HT-29 (cell line): ENCODE measurements around the gene AJM1. TPM values are rescaled to one million over a fixed set of nuclear protein-coding genes. Genes with fewer than 3 reads are reported as not detected.
"Not testable (repeated sequence)": the region's sequence is repeated elsewhere in the genome, so short reads cannot be mapped to it uniquely, and the experiment has no call there.

Experiments used
- DNase-seq: peaks from one replicate; pipeline ENCODE4 v3.0.0-alpha.2; 2015; ENCODE audit warnings: low spot score
- total RNA-seq: library from RNA; depleted of rRNA; stranded (reverse); fragments of >200 nt; shearing (Covaris generic); gene quantifications from 2 replicates; pipeline ENCODE4 v1.2.3, GENCODE V29; 2014; rRNA removed

AJM1 gene
- 9.0 and 9.4 TPM in 2 replicates for total RNA-seq

DNA sequence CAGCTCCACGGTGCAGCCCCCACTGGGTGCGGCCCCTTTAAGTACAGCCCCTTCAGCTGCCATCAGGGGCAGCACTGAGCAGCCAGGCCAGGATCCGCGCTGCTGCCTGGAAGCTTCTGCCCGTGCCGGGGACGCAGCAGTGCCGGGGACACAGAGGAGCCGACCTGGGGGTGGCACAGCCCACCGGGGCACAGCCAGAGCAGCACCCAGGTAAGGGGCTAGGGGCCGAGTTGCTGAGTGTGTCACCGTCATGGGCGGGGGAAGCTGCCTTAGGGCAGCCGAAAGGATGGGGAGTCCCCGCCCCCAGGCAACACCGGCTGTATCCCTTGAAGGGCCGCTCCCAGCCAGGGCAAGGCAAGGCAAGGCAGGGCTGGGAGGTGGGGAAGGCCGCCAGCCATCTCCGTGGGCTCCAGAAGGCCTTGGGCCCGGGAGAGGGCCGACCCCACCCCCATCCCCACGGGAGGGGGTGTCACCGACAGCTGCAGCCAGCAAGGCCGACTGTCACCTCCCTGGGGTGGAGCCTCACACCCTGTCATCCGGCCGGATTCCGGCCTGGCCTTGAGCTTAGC is at the start of gene AJM1:
TSS of gene AJM1 (plus strand) at position 99 of the 569 bp plus-strand sequence. CDS start 1,937 bp downstream, outside the sequence.
- peak; percentile 86 for DNase-seq

DNA sequence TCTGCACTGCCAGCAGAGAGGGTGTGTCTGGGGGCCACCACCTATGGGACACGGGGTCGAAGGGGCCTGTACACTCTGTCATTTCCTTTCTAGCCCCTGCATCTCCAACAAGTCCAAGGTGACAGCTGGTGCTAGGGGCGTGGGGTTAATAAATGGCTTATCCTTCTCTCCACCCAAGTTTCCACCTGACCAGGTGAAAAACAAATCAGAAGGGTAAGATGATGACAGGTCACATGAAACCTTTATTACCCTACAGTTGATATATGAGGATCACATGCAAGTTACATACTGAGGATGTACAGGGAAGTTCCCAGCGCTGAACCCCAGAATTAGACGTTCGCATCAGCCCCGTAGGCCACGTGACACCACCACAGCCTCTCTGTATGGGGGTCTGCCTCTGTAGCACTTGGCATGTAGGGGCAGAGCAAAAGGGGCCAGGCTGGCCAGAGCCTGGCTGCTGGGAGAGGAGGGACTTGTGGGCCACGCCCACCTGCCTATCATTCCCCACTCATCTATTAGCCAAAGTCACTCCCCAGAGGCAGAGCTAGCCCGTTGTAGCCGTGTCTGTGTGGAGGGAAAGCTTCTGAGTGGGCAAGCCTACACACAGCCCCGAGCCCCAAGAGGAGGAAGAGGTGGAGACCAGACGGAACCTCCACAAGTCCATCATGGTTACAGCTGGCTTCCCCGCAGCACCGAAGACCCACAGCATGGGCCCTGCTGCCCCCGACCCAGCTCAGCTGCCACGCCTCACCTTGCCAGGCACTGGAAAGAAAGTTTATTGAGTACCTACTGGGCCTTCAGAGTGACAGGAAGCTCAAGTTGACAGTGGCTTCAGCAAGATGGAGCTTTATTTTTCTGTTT is 49.0 kb upstream of the AJM1 start:
- DNase-seq: no peak

DNA sequence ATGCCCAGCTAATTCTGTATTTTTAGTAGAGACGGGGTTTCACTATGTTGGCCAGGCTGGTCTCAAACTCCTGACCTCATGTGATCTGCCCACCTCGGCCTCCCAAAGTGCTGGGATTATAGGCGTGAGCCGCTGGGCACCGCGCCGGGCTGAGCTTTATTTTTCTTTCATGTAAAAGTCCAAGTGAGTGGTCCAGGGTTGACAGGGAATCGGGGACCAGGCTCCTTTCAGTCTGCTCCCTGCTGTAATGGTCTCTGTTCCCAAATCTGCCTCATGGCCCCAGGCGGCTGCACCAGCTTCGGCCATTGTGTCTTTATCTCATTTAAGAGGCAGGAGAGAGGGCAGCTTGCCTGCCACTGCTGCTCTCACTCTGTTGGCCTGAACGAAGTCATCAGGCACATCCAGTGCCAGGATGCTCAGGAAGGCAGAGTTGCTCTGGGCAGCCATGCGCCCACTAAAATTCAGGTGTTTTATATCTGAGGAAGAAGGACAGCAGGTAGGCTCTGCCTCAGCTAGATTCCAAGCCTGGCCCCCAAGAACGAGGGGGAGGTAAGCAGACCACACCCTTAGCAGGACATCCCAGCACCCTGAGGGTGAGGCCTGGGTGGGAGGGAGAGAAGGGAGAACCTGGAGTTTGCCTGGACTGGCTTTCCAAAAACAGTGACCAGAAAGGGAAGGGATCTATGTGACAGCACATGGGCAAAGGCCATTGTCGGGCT is 47.8 kb upstream of the AJM1 start:
- DNase-seq: no peak

DNA sequence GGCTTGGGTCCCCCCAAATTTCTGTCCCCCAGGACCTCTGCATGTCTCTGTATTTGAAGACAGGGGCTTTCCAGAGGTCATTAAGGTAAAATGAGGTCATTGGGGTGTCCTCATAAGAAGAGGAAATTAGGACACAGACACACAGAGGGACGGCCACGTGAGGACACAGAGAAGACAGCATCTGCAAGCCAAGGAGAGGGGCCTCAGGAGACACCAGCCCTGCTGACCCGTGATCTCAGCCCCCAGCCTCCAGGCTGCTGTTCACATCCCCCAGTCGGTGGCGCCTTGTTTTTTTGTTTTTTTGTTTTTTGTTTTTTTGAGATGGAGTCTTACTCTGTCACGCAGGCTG is 47.3 kb upstream of the AJM1 start:
- DNase-seq: no peak

DNA sequence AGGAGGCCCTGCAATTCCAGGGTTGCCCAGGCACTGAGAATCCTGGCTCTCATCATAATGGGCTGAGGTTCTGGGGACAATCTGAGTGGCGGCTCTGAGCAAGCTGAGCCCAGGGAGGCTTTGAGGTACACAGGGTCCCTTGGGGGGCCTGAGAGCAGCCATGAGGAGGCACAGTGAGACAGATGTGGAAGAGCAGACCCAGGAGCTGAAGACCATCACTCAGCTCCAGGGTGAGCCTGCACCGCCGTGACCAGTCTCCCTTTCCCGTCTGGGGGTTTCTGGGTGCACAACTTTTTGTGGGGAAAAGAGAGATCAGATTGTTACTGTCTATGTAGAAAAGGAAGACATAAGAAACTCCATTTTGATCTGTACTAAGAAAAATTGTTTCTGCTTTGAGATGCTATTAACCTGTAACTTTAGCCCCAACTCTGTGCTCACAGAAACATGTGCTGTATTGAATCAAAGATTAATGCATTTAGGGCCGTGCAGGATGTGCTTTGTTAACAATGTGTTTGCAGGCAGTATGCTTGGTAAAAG is 46.0 kb upstream of the AJM1 start, which contains the start of gene CCDC183:
TSS of gene CCDC183 (plus strand) at position 101 of the 537 bp plus-strand sequence. CDS start at position 161, 60 bp downstream.
- peak; percentile 27 for DNase-seq

DNA sequence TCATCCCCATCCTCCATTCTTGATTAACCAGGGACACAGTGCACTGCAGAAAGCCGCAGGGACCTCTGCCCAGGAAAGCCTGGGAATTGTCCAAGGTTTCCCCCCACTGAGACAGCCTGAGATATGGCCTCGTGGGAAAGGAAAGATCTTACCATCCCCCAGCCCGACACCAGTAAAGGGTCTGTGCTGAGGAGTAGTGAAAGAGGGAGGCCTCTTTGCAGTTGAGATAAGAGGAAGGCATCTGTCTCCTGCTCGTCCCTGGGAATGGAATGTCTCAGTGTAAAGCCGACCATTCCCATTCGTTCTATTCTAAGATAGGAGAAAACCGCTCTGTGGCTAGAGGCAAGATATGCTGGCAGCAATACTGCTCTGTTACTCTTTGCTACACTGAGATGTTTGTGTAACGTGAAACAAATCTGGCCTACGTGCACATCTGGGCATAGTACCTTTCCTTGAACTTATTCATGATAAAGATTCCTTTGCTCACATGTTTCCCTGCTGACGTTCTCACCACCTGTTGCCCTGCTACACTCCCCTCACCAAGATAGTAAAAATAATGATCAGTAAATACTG is 45.4 kb upstream of the AJM1 start:
- peak; percentile 39 for DNase-seq

DNA sequence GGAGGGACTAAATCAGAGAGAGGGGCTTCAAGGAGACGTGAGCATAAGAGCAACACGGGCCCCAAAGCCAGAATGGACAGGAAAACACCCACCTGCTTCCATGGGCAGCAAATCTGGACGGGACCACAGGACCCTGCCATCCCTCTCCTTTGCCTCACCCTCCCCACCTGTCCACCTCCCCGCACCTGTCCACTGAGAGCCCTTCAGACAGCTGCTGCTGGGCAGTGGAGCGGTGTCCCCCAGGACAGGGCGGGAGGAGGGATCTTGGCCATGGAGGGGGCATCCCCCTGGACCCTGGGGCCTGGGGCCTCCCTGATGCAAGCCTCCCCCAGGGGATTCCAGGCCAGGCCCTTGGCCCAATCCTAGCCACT is 43.6 kb upstream of the AJM1 start:
- DNase-seq: no peak

DNA sequence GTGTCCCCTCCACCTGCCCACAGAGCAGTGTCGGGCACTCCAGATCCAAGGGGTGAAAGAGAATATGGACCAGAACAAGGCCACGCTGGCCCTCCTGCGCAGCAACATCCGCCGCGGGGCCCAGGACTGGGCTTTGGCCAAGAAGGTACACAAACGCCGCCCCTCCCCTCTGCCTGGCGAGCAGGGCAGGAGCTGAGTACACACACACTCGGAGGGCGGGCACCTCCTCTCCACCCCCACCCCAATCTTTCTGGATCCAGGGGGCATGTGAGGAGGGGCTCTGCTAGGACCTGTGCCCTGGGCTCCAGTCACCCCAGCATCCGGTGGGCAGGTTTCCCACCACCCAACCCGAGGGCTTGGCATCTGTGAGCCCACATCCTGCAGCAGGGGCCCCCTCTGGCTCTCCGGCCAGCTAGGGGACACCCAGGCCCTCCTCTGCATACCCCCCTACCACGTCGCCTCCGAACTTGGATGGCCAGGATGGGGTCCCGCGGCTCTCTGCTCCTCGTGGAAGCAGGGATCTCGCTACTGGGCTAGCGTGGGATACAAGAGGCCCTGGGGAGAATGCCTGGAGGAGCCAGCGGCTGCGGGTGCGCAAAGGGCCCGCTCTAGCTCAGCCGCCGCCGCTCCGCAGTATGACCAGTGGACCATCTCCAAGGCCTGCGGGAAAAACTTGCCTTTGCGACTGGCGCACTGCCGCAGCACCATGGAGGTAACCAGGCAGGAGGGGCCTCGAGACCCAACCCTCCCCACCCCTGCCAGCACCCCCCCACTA is 43.0 kb upstream of the AJM1 start:
- peak; percentile 61 for DNase-seq

DNA sequence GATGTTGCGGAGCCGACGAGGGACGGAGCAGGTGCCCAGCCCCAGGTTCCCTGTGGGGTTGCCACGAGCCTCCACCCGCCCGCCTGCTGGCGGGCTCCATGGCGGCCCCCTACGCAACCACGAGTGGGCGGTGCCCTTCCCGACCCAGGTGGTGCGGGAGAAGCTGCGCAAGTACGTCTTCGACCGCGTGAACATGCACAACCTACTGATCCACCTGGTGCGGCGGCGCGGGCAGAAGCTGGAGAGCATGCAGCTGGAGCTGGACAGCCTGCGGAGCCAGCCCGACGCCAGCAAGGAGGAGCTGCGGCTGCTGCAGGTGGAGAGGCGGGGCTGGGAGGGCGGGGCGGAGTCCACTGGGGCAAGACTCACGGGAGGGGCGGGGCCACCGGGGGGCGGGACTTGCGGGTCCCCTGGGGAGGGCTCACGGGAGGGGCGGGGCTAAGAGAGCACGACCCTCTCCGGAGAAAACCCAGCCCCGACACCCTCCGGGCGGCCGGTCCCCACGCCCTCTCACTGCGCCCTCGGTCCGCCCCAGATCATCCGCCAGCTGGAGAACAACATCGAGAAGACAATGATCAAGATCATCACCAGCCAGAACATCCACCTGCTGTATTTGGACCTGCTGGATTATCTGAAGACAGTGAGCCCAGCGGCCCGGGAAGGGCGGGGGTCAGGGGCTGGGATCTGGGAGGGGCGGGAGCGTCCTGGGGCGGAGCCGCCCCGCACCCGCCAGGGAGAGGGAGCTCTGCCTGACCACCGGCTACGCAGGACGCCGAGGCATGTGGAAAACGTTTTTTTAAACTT is 42.2 kb upstream of the AJM1 start:
- peak; percentile 86 for DNase-seq

DNA sequence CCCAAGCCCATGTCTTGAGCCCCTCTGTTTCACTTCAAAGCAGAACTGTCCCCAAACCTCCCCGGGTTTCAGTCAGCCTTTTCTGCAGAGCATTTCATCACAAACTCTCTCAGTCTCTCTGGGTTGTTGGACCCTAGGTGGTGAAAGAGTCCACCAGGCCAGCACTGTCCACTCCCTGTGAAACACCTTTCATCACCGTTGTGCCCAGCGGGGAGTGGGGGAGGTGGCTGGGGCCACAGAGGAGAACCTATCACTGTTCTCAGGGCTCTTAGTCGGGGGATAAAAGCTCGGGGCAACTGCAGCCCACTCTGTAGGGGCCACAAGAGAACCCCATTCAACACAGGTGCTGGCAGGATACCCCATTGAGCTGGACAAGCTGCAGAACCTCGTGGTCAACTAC is 40.0 kb upstream of the AJM1 start:
- DNase-seq: no peak

DNA sequence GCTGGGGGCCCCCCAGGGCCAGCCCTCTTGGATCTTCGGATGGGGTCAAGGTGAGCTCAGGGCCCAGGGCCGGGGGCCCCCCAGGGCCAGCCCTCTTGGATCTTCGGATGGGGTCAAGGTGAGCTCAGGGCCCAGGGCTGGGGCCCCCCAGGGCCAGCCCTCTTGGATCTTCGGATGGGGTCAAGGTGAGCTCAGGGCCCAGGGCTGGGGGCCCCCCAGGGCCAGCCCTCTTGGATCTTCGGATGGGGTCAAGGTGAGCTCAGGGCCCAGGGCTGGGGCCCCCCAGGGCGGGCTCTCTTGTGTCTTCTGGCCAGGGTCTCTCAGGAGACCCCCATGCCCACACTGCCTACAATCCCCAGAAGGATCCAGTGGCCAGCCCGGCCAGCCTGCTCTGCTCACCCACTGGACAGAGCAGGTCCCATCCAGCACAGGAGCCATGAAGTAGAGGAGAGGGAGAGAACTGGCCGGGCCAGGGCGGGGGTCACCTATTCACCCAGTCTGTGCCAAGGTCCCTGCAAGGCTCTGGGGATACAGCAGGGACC is 39.2 kb upstream of the AJM1 start:
- not testable (repeated sequence) for DNase-seq

DNA sequence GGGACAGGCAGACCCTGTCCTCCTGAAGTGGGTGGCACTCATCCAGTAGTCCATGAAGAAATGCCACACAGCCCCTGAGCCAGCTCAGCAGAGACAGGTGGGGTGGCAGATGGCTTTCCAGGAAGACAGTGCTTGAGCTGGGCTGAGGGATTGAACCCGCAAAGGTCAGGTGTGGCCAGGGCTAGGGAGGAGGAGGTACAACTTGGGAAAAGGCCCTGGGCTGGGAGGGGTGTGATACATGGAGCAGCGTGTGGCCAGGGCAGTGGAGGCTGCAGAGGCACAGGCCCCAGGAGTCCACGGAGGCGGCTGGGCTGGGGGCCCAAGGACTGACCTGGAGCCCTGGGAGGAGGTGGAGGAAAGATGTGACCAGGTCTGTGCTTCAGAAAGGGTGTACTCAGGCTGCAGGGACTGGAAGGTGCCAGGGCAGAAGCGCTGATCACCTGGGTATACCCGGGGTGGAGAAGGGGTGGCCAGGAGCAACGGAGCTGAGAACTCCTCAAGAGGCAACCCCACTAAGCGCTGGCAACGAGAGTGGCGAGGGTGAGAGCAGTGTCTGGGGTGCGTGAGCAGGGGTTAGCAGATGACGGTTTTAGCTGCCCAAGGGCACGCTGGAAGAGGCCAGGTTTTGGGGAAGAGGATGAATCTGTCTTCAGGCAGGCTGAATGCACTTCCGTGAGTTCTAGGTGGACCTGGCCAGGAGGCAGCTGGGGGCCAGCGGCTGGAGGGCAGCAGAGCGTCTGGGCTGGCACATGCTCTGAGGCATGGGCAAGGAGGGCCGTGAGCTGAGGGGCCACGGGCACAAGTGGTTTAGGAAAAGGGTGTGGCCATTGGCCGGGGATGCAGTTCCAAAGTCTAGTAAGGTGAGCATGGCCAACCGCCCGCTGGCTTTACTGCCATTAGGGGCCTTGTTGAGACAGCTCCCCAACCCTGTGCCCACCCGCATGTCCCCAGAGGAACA is 38.4 kb upstream of the AJM1 start:
- DNase-seq: no peak

DNA sequence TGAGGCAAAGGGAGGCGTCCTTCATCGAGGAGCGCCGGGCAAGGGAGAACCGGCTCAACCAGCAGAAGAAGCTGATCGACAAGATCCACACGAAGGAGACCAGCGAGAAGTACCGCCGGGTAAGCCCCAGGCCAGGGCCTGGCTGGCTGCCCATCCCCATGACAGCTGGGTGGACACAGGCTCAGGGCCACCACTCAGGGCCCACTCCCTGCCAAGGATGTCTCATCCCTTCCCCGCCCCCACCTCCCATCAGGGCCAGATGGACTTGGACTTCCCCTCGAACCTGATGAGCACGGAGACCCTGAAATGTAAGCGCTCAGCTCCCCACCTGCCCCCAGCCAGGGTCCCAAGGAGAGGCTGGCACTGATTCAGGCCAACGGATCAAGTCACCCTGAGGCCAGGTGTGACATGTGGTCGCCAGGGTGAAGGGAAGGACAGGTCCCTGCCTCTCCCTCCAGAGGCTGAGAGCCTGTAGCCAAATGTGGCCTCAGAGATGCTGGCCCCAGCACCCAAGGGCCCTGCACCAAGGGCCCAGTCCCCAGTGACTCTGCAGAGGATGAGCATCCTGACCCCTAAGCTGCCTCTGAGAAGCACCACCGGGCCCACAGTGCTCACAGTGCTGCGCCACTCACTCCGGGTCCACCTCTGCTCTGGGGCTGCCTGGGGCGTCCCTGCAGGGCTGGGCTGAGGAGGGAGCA is 37.6 kb upstream of the AJM1 start:
- DNase-seq: no peak

DNA sequence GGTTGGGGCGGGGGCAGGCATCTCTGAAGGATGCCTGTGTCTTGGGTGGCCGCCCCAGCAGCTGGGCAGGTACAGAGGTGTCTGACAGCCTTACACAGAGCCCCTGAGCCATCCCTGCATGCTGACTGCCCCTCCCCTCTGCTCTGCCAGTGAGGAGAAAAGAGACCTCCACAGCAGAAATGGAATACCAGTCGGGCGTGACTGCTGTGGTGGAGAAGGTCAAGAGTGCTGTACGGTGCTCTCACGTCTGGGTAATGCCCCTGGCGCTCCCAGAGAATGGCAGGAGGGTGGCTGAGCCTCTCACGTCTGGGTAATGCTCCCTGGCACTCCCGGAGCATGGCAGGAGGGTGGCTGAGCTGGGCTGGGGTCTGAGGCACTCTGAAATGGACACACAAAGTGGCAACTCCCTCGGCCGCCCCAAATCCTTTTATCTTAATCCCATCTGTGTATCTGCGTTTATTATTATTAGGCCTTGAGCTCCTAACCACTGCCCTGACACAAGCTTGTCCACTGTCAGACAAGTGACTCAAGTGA is 37.0 kb upstream of the AJM1 start:
- no peak for DNase-seq

DNA sequence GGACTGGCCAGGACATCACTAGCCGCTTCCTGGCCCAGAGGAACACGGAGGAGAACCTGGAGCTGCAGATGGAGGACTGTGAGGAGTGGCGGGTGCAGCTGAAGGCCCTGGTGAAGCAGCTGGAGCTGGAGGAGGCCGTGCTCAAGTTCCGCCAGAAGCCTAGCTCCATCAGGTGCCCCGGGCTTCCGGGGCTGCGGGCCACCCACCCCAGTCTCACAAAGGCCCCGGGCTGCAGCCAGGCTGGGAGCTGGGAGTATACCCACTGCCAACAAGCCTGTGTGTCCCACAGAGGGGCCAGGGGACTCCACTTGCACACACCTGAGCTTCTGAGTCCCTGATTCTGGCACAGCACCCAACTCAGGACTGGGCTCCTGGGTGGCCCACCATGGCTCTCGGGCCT is 36.2 kb upstream of the AJM1 start:
- no peak for DNase-seq

DNA sequence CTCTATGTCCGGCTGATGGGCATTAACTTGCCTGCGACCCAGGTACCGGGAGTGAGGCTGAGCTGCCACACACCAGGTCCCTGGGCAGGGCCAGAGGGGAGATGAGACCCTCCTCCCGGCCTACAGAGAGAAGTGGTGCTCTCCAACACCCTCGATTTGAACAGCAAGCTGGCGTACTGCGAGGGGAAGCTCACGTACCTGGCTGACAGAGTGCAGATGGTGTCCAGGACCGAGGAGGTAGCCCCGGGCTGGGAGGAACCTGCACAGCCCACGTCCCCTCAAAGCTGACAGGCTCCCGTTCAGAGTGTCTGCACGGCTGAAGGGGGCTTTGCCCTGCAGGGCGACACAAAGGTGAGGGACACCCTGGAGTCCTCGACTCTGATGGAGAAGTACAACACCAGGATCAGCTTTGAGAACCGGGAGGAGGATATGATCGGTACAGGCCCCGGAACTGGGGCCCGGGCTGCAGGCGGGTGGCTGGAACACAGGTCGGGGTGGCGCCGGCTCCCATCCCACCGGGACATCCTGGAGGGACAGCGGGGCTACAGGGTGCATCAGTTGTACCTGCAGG is 35.6 kb upstream of the AJM1 start:
- no peak for DNase-seq

DNA sequence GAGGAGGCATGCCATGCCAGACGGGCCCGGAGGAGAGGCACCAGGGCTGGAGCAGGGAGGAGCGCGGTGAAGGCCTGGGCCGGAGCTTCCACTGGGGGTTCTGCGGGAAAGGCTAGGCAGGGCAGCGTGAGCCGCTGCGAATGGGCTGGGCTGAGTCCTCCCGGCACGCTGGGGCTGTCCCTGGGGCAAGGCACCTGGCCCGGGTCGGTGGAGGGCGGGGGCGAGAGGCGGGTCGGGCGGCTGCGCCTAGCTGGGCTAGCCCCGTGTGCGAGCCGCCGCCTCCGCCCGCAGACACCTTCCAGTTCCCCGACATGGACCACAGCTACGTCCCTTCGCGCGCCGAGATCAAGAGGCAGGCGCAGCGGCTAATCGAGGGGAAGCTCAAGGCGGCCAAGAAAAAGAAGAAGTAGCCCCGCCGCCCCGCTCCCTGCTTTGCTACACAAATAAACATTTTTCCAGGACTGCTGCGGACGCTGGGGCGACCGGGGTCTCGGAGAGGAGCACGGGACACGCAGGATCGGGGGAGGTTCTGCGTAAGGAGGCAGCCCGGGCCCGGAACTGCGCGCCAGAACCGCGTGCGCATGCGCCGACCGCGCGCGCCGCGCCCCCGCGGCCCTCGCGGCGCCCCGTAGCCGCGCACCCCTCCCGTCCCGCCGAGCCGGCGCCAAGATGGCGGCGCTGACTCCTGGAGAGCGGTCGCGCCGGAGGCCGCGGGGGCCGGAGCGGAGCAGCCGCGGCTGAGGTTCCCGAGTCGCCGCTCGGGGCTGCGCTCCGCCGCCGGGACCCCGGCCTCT is 34.8 kb upstream of the AJM1 start, which contains the start of gene RABL6:
TSS of gene RABL6 (plus strand) at position 668 of the 794 bp plus-strand sequence. CDS start 249 bp downstream, outside the sequence.
- DNase-seq: peak; percentile 73
